Kidney tubule cell (primary cell): ENCODE measurements around the gene STX7.
"Not testable (repeated sequence)": the region's sequence is repeated elsewhere in the genome, so short reads cannot be mapped to it uniquely, and the experiment has no call there.

Experiments used
- DNase-seq: peaks from one replicate; pipeline ENCODE4 v3.0.0-alpha.2; 2018; ENCODE audit warnings: low spot score

STX7 gene, protein sequence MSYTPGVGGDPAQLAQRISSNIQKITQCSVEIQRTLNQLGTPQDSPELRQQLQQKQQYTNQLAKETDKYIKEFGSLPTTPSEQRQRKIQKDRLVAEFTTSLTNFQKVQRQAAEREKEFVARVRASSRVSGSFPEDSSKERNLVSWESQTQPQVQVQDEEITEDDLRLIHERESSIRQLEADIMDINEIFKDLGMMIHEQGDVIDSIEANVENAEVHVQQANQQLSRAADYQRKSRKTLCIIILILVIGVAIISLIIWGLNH

DNA sequence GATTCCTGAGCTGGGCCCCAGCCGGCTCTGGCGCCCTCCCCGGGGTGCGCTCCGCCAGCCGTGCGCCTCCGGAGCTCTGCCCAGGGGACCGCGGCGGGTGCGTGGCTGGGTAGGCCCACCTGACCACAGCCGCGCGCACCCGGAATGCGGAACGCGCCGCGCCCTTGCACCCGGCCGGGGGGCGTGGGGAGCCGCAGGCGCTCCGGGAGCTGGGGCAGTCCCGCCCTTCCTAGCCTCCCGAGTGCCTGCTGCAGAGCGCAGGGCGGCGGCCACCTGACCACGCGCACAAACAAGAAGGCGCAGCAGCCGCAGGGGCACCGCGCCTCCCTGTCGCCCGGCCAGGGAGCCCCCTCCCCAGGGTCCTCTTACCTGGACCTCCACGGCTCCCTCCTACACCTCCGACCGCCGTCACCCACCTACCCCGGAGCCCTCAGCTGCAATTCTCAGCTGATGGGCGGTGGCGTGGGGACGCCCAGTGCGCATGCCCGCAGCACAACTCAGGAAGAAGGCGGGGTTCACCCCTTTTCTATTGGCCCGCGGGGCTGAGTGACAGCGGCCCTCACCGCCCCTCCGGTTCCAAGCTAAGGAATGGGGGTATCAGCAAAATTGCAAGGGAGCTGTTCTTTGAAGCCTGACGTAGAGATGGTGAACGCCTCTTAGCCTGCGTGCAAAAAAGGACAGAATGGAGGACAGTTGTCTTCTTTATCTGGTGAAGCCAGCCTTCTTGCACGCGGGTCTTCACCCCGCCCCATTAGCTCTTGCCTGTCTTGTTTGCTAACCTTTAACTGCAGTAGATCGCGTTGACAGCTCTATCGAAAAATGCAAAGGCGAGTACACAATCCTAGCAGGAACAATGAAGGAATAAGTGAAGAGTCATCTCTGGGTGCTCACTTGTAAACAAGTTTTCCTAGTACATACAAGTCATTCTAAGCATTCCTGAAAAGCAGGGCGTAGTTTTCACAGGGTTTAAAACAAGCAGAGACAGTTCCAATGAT, at the start of gene STX7:
STX7 (minus strand) TSS at position 479 of the 995 bp plus-strand sequence. CDS start 9,586 bp downstream, outside the sequence.
- DNase-seq, result peak; percentile 93

GRCh38 chr6:132560087-132560486, 47.2 kb upstream of the STX7 start:
- not testable (repeated sequence) for DNase-seq

- no peak for DNase-seq
These were observed 39.5 kb upstream of the STX7 start, which contains the start of gene TAAR8 for GRCh38 chr6:132552372-132552771. TAAR8 (plus strand) TSS chr6:132552672; CDS start chr6:132552693, 21 bp downstream.

- DNase-seq, result no peak
These were observed 38.3 kb upstream of the STX7 start for GRCh38 chr6:132551214-132551613.

DNA sequence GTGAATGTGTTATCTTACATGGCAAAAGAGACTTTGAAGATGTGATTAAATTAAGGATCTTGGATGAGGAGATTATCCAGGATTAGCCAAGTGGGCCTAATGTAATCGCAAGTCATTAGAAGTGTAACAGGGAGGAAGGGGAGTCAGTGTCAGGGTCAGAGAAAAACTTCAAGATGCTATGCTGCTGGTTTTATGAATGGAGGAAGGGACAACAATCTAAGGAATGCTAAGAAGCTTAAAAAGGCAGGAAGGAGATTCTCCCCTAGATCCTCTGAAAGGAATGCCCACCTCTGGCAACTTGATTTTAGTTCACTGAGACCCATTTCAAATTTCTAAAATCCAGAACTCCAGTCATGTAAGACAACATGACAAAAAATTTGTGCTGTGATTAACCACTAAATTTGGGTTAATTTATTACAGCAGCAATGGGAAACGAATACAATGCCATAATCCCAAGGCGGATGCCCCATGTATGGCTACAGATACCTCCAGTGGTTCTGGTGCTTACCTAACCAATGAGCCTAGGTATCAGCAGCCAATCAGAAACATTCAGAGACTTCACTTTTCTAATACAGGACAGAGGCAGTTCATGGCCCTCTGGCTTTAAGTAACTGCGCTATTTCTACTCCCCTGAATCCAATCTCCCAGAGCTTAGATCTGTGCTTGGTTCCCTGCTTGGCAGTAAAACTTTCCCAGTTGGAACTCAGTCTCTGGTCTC, 36.0 kb upstream of the STX7 start:
- DNase-seq, result no peak

- no peak for DNase-seq
These were observed 31.9 kb upstream of the STX7 start for GRCh38 chr6:132544826-132545225.

DNA sequence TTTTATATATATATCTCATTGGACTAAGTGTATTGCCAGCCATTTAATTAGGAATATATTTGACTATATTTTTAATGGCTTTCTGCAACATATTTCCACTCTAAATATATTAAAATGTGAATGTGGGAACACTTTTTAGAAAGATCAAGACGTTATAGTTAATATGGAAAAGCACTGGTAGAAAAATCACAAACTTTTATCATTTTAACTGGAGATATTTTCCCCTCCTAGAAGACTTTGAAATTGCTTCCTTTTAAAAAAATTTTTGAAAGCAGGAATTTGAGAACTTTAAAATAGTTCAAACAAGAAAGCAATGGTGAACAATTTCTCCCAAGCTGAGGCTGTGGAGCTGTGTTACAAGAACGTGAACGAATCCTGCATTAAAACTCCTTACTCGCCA, 25.1 kb upstream of the STX7 start, which contains the start of gene TAAR9:
TAAR9 (plus strand) TSS at position 301 of the 400 bp plus-strand sequence; CDS start at position 314, 13 bp downstream.
- DNase-seq, result no peak

GRCh38 chr6:132537145-132537544, 24.2 kb upstream of the STX7 start:
- no peak for DNase-seq

DNA sequence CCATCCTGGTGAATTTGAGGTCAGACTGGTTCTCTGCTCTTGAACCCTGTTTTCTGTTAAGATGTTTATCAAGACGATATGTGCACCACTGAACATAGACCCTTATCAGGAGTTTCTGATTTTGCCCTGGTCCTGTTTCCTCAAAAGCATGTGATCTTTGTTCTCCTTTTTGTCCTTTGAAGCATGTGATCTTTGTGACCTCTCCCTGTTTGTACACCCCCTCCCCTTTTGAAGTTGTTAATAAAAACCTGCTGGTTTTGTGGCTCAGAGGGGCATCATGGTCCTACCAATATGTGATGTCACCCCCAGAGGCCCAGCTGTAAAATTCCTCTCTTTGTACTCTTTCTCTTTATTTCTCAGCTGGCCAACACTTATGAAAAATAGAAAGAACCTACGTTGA, 21.6 kb upstream of the STX7 start:
- DNase-seq, result not testable (repeated sequence)

DNA sequence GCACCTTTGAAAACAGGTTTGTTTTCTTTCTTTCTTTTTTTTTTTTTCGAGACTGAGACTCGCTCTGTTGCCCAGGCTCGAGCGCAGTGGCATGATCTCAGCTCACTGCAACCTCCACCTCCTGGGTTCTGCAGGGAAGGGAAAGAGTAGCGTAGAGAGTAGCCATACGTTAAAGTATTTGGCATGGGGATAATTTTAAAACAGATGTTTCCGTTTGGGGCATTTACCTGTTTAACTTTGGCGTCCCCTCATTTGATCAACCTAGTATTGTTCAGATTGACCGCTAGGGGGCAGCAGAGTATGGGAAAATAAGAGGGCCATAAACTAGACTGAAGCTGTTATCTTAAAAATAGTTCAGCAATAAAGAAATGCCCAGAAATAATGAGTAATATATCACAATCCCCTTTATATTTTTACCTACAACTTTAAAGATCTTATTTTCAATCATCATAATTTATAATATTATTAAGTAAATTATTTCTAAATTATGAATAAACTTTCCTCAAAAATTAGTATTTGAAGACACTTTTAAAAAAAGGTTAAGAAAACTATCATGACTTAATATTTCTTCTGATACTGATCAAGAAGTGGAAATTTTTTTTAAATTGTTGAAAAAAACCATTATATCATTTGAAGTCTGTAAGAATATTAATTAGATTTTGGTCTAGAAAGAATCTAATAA, 17.5 kb upstream of the STX7 start:
- peak; percentile 68 for DNase-seq

DNA sequence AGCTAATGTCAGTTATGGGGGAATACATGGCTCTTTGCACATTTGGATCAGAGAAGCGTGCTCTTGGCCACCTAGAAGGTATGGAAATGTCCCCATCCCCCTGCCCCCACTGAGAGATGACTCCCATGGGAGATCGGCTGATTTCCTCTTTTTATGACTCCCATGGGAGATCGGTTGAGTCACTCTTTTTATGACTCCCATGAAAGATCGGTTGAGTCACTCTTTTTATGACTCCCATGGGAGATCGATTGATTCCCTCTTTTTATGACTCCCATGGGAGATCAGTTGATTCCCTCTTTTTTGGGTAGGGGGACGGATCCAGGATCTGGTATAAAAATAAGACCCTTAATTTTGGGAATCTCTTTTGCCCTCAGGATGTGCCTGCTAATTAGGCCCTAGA, 14.9 kb upstream of the STX7 start:
- peak; percentile 57 for DNase-seq

DNA sequence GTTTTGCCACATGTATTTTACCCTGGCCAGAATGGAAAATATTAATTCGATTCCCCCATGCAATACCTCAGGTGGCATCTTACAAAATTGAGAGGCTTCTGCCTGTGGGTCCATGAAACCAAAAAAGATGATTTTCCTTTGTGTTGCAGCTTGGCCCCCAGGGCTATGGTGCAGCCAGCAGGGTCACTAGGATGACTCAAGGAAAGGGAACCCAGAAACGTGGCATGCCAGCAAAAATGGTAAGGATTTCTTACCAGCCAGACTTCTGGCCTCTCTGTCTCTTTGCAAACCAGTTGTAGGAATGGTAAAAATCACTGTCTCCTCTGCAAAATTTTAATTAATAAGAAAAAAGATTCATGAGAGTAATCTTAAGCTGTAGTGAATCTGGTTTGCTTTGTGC, 13.5 kb upstream of the STX7 start:
- DNase-seq, result no peak

DNA sequence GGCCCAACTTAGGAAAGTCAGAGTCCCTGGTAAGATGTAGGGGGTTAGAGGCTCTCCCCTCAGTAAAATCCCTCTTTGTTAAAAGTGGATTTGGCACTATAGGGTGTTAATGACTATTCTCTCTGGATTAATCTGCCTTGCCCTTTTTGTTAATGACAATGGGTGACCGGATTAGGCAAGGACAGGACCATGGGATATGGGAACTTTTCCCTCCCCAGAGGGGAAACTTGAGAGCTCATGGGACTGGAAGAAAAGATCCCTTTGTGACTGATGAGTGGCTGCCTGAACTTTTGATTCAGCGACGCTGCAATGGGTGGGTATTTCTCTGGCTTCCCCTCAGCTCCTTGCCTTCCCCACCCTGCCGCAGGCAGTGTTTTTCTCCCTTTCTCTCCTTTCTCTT, 12.9 kb upstream of the STX7 start:
- no peak for DNase-seq

GRCh38 chr6:132524646-132525045, 11.7 kb upstream of the STX7 start:
- no peak for DNase-seq

DNA sequence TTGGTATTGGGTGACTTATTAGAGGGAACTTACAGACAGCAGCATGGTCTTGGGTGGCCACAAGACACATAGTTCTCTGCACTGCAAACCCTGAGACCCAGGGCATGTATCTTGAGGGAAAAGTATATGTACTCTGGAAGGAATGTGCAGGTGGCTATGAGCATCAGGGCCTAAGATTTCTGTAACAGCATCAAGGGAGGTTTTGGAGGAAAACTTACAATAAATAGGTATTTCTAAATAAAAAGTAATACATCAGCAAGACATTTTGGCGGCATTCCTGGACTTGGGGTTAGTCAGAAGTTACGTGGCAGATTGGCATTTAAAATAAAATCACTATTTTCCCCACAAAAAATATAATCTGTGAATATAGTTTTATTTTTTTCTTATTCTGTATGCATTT, 8.0 kb upstream of the STX7 start:
- no peak for DNase-seq

DNA sequence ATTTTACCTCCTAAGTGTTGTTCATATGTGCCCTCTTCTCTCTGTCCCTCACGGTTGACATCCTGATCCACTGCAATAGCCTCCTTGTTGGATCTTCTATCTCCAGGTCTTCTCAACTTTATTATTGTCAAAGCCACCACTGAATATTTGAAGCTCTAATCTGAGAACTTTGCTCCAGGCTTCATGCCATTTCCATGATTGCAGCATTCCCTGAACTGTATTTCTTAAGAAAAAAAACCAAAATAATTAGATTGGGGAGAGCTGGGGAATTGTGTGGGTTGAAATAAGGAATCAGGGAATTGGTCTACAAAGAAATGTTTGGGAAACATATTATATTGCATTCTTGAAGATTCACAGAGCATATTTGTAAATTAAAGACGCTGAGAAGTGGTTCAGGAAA, 2.5 kb upstream of the STX7 start:
- no peak for DNase-seq

GRCh38 chr6:132513831-132514545, 1.1 kb upstream of the STX7 start:
- DNase-seq, result no peak

DNA sequence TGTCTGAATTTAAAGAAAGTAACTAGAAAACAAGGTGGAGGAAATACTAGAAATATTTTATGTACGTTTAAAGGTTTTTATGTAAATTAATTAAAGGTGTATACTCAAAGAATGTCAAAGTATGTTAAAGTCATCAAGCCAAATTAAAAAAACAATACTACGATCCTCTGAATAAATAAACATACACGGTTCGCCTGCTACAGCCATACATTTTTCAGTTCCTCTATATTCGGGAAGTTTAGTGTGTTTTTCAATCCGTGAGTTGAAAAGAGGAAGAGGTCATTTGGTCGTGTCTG, 626 bp downstream of the STX7 start:
- DNase-seq, result no peak

DNA sequence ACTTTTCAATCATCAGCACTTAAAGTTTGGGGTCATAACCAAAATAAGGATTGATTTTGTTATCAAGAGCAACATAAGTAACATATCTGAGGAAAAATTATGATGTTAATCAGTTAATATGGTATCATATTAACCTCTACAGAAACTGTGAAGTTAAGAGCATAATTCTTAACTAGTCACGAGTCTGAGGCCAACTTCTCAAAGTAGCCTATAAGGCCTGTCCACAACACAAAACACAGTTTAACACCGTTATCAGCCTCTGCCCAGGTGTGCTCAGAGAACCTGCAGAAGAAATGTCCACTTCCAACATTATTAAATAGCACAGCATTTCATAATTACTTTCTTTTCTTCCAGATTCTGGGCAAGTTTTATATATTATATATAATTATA, 1.1 kb downstream of the STX7 start:
- DNase-seq, result peak; percentile 21

GRCh38 chr6:132511210-132511830, 1.6 kb downstream of the STX7 start:
- peak; percentile 30 for DNase-seq
